Erythroblast (primary cell): Measurements from ENCODE around the gene COPS4.

Experiments
- GATA1 ChIP-seq: IDR thresholded peaks from 2 replicates; pipeline ENCODE4 v1.6.1; 2011; ENCODE audit warnings: low read depth, mild to moderate bottlenecking, control low read depth, low read length, moderate library complexity
- POLR2A ChIP-seq: IDR thresholded peaks from 2 replicates; pipeline ENCODE4 v1.6.1; 2011; ENCODE audit warnings: mild to moderate bottlenecking, low read length

GRCh38 chr4:83071116-83071515 is 36.1 kb downstream of the COPS4 start:
- no peak for TF ChIP-seq POLR2A
- no peak for TF ChIP-seq GATA1
